ENCODE measurements around the gene C16orf89. TPM values are rescaled to one million over a fixed set of nuclear protein-coding genes. Genes with fewer than 3 reads are reported as not detected.
A peak's percentile ranks its signal among the peaks of the same experiment; 100 is the strongest.

The C16orf89 gene
- total RNA-seq, 2 donors from 2014 or later: 0.51 TPM; not detected in 1

GRCh38 chr16:5056352-5056751 is 9.4 kb downstream of the C16orf89 start:
- H3K4me1 ChIP-seq (ENCODE audit: control insufficient read depth, insufficient read depth, low read length): no peaks in the 10 kb centered on the region
- H3K9me3 ChIP-seq (ENCODE audit: control insufficient read depth, low read length): no peaks in the 10 kb centered on the region
- H3K27ac Mint-ChIP-seq: no peak overlapping the region
- H3K9ac ChIP-seq (ENCODE audit: extremely low read depth, low read length, poor library complexity, severe bottlenecking): no peak overlapping the region
- WGBS, 2 experiments (ENCODE audit: insufficient coverage in 1 of 2, insufficient read length in 1 of 2): 34% methylated on average over 11 of the region's 11 CpGs
- DNase-seq: peak; percentile 91
- H3K36me3 ChIP-seq (ENCODE audit: control insufficient read depth, insufficient read depth, low read length): no peaks in the 10 kb centered on the region
- no peaks in the 10 kb centered on the region for H3K36me3 Mint-ChIP-seq (ENCODE audit: low read depth)
- no peak overlapping the region for H3K4me3 ChIP-seq (ENCODE audit: low read length)
- H3K4me1 Mint-ChIP-seq: peaks cover 2% of the 10 kb centered on the region
- no peaks in the 10 kb centered on the region for H3K27me3 ChIP-seq (ENCODE audit: control insufficient read depth, insufficient read depth, low read length, poor library complexity, severe bottlenecking)
- H3K9me3 Mint-ChIP-seq: no peaks in the 10 kb centered on the region
- H3K27me3 Mint-ChIP-seq (ENCODE audit: insufficient read depth): no peaks in the 10 kb centered on the region
- H3K4me3 Mint-ChIP-seq: no peak overlapping the region
- H3K27ac ChIP-seq (ENCODE audit: low read depth, low read length): no peak overlapping the region
- TF ChIP-seq CTCF (conservative IDR thresholded peaks at IDR 0.05): peak; percentile 86

- H3K4me1 ChIP-seq (ENCODE audit: control insufficient read depth, insufficient read depth, low read length): no peaks in the 10 kb centered on the region
- Mint-ChIP-seq H3K4me1 (peaks cover 2% of the 10 kb centered on the region), H3K27me3 (ENCODE audit: insufficient read depth) (peaks cover 4% of the 10 kb centered on the region), H3K36me3 (ENCODE audit: low read depth) (no peaks in the 10 kb centered on the region), H3K9me3 (no peaks in the 10 kb centered on the region), H3K27ac (no peak overlapping the region), H3K4me3 (no peak overlapping the region)
- no peak overlapping the region for H3K27ac ChIP-seq (ENCODE audit: low read depth, low read length)
- no peaks in the 10 kb centered on the region for H3K27me3 ChIP-seq (ENCODE audit: control insufficient read depth, insufficient read depth, low read length, poor library complexity, severe bottlenecking)
- DNase-seq: no peak
- WGBS, 2 experiments (ENCODE audit: insufficient coverage in 1 of 2, insufficient read length in 1 of 2): 92 to 95% methylated on average over 6 to 16 of the region's 16 CpGs
- H3K9ac ChIP-seq (ENCODE audit: extremely low read depth, low read length, poor library complexity, severe bottlenecking): no peak overlapping the region
- no peaks in the 10 kb centered on the region for H3K36me3 ChIP-seq (ENCODE audit: control insufficient read depth, insufficient read depth, low read length)
- H3K9me3 ChIP-seq (ENCODE audit: control insufficient read depth, low read length): no peaks in the 10 kb centered on the region
- H3K4me3 ChIP-seq (ENCODE audit: low read length): no peak overlapping the region
- no peak for TF ChIP-seq CTCF (conservative IDR thresholded peaks at IDR 0.05)
These were observed 10.6 kb downstream of the C16orf89 start for GRCh38 chr16:5054876-5055865.

GRCh38 chr16:5046914-5047313 is 18.8 kb downstream of the C16orf89 start:
- Mint-ChIP-seq H3K9me3 (no peaks in the 10 kb centered on the region), H3K27me3 (ENCODE audit: insufficient read depth) (peaks cover 17% of the 10 kb centered on the region), H3K36me3 (ENCODE audit: low read depth) (no peaks in the 10 kb centered on the region), H3K27ac (no peak overlapping the region), H3K4me3 (no peak overlapping the region), H3K4me1 (peaks cover 5% of the 10 kb centered on the region)
- 77% methylated on average over 2 of the region's 2 CpGs; no CpG with 5 or more reads in 1 of the 2 experiments for WGBS, 2 experiments (ENCODE audit: insufficient coverage in 1 of 2, insufficient read length in 1 of 2)
- Histone ChIP-seq H3K4me3 (ENCODE audit: low read length) (no peak overlapping the region), H3K27ac (ENCODE audit: low read depth, low read length) (no peak overlapping the region), H3K9ac (ENCODE audit: extremely low read depth, low read length, poor library complexity, severe bottlenecking) (no peak overlapping the region), H3K27me3 (ENCODE audit: control insufficient read depth, insufficient read depth, low read length, poor library complexity, severe bottlenecking) (peaks cover 3% of the 10 kb centered on the region), H3K36me3 (ENCODE audit: control insufficient read depth, insufficient read depth, low read length) (no peaks in the 10 kb centered on the region), H3K4me1 (ENCODE audit: control insufficient read depth, insufficient read depth, low read length) (no peaks in the 10 kb centered on the region), H3K9me3 (ENCODE audit: control insufficient read depth, low read length) (no peaks in the 10 kb centered on the region)
- no peak for TF ChIP-seq CTCF (conservative IDR thresholded peaks at IDR 0.05)
- no peak for DNase-seq

Measured in endodermal cell (in vitro differentiated cells).